ENCODE results near the gene CTSZ. TPM values are rescaled to one million over a fixed set of nuclear protein-coding genes. Genes with fewer than 3 reads are reported as not detected.
A peak's percentile ranks its signal among the peaks of the same experiment; 100 is the strongest.

Gene CTSZ
- total RNA-seq, 1 donor = 79.9 TPM

DNA sequence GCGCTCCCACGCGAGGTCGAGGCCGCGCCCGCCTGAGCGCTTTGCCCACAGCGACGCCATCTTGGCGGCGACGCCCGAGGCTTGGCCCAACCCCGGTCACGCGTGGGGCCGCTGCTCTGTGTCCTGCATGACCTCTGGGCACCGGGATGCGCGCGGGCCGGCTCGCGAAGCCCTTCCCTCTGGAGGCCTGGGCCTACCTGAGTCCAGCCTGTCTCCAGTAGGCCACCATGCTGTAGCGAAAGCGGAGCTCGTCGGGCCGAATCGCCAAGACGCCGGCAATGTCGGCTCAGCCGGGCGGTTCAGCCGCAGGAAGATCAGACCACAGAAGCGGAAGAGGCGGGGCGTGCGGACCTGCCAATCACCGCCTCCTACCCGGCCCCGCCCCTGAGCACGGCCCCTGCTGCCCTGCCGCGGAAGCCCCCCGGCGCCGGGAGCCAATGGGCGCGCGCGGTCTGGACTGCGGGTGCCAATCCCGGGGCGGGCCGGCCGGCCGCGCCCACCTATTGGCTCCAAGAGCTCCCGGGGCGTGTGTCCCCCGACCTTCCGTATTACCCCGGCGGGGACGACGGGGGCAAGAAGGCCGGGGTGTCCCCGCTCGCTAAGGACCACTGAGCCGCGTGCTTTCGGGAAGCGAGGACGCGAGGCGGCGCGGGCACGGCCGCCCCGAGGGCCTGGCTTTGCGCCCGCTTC lies 25.1 kb upstream of the CTSZ start, which contains the start of gene ATP5F1E:
ATP5F1E (minus strand) TSS at position 313 of the 690 bp plus-strand sequence; CDS start at position 229, 84 bp downstream.
- H3K4me3 ChIP-seq (ENCODE audit: low read depth, low read length) = peak within 1 kb of the TSS; percentile 82
- DNase-seq (ENCODE audit: low read depth) = peak; percentile 95
- TF ChIP-seq, protein P1, sequence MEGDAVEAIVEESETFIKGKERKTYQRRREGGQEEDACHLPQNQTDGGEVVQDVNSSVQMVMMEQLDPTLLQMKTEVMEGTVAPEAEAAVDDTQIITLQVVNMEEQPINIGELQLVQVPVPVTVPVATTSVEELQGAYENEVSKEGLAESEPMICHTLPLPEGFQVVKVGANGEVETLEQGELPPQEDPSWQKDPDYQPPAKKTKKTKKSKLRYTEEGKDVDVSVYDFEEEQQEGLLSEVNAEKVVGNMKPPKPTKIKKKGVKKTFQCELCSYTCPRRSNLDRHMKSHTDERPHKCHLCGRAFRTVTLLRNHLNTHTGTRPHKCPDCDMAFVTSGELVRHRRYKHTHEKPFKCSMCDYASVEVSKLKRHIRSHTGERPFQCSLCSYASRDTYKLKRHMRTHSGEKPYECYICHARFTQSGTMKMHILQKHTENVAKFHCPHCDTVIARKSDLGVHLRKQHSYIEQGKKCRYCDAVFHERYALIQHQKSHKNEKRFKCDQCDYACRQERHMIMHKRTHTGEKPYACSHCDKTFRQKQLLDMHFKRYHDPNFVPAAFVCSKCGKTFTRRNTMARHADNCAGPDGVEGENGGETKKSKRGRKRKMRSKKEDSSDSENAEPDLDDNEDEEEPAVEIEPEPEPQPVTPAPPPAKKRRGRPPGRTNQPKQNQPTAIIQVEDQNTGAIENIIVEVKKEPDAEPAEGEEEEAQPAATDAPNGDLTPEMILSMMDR (IDR thresholded peaks at IDR 0.05; ENCODE audit: insufficient read depth, low read depth, low read length) = no peak

DNA sequence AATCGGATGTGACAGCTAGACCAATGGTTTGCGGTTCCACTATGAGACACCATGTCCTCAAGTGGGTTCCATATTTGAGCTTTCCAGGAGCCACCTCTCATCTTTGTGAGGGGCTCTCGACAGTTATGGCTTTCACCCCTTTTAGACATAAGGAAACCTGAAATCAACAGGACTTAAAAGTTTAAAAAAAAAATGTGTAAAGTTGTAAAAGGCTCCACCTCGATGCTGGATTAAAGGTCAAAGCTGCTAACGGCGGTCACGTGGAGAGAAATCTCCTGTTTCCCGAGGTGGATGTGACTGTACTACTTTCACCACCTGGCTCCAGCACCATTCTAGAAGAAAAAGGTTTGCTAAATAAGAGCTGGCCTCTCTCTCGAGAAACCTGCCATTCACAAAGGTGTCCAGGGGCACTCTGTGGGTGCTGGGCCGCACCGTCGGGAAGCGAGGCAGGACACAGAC lies 24.5 kb upstream of the CTSZ start:
- peak; percentile 11 for DNase-seq (ENCODE audit: low read depth)
- TF ChIP-seq, protein P1 (IDR thresholded peaks at IDR 0.05; ENCODE audit: insufficient read depth, low read depth, low read length) = no peak
- peak overlapping the region; percentile 82 for H3K4me3 ChIP-seq (ENCODE audit: low read depth, low read length)

DNA sequence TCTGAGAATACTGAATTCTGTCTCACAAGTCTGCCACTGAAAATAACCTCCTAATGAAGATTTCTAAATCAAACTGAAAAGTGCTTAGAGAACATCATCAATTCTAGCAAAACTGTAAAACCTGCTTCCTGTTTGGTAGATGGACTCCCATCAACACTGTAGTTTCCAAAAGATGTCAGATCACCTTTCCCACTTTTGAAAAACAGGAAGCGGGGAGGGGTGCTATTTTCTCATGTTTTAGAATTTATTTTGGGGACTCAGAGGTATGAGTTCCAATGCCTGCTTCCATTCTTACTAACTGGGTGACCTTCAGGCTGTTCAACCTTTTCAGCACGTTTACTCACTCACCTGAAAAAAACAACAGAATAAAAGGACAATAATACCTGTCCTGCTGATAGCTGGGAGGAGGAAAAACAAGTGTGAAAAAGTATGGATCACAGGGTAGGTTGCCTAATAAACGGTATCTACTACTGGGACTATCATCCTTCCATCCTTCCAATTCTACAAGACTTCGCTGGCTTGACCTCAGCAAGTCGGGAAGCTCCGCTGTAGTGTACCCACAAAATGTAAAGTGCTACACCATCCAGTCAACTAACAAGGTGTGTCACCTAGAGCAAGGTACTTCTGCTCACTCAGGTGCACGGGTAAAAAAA lies 24.0 kb upstream of the CTSZ start:
- no peak for DNase-seq (ENCODE audit: low read depth)
- H3K4me3 ChIP-seq (ENCODE audit: low read depth, low read length) = peak overlapping the region; percentile 82
- TF ChIP-seq, protein P1 (IDR thresholded peaks at IDR 0.05; ENCODE audit: insufficient read depth, low read depth, low read length) = no peak

DNA sequence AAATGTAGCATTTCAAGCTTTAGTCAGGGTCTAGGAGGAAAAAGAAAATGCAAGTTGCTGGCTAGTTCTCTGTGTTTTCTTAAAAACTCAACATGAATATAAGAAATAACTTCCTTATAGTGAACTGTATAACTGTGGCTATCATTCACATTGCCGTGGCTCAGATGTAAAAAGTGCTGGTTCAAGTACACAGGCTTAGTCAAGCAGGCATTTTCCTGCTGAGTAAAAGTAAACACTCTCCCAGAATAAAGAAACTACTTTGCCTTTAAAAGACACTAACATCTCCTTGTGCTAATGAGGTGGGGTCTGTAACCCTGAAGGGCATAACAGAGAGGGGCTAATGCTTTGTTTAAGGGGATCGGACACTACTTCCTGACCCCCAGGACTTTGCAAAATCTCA lies 21.8 kb upstream of the CTSZ start:
- TF ChIP-seq, protein P1 (IDR thresholded peaks at IDR 0.05; ENCODE audit: insufficient read depth, low read depth, low read length) = no peak

DNA sequence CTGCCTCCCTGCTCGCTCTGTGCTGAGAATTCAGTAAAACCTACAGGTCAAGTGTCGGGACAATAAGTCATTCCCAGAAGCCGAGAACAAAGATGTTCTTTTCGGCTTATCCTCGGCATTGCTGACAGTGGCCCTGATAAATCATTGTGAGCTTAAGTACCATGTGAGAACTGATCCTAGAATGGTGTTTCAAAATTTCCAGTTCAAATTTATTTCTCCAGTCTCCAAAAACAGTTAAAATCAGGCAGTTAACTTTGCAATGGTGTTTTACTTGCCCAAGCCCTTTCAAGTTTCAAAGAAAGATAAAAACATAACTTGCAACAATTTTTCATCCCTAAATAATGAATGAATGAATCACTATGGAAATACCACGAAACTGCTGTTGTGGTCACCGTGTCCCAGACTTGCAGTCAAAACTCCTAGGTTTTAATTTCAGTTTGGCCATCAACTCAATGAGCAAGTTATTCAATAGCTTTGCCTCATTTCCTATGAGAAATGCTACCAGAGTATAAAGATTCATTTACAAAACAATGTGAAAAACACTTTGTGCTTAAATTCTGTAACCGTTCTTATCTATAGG lies 20.8 kb upstream of the CTSZ start:
- DNase-seq (ENCODE audit: low read depth) = peak; percentile 47
- TF ChIP-seq, protein P1 (IDR thresholded peaks at IDR 0.05; ENCODE audit: insufficient read depth, low read depth, low read length) = no peak
- H3K4me3 ChIP-seq (ENCODE audit: low read depth, low read length) = no peak overlapping the region

More for the DNA sequence above, 21.8 kb upstream of the CTSZ start:
- peak overlapping the region; percentile 45 for H3K4me3 ChIP-seq (ENCODE audit: low read depth, low read length)
- DNase-seq (ENCODE audit: low read depth) = peak; percentile 16

DNA sequence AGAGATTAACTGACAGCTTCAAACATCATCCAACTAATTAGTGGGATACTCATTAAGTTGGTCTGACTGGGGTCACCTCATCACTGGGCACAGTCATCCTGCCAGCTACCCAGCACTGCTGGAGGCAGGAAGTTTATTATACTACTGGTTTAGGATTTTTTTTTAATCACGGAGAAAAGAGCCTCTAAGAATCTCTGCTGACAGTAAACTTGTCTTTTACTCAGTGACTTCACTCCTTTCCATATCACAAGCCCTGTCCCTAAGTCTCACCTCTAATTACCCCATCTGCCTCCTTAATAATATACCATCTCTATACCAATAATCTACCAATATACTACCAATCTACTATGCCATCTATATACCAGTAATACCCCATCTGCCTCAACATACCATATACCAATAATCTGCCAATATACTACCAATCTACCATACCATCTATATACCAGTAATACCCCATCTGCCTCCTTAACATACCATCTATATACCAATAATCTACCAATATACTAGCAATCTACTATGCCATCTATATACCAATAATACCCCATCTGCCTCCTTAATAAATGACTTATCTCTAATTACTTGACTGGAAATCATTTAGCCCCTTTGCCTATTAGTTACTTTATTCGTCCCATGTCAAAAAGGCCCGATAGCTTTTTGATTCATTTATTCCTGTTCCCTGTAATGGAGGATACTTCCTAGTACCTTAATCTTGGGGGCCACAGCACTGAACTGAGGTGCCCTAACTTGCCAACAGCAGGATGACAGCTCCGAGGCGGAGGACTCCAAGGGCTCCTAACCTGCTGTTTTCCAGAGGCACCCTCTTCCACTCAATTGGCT lies 20.1 kb upstream of the CTSZ start:
- TF ChIP-seq, protein P1 (IDR thresholded peaks at IDR 0.05; ENCODE audit: insufficient read depth, low read depth, low read length) = no peak
- no peak for DNase-seq (ENCODE audit: low read depth)
- no peak overlapping the region for H3K4me3 ChIP-seq (ENCODE audit: low read depth, low read length)

All from fibroblast of villous mesenchyme (primary cell).